ENCODE measurements around the gene PIP5K1C. TPM values are rescaled to one million over a fixed set of nuclear protein-coding genes. Genes with fewer than 3 reads are reported as not detected.
"Not testable (repeated sequence)": the region's sequence is repeated elsewhere in the genome, so short reads cannot be mapped to it uniquely, and the experiment has no call there.

PIP5K1C gene
- total RNA-seq, 1 experiment from 2014 or later, result 18.9 TPM

GRCh38 chr19:3661284-3662238 is 38.7 kb downstream of the PIP5K1C start:
- no peak for DNase-seq (ENCODE audit: low spot score)

DNA sequence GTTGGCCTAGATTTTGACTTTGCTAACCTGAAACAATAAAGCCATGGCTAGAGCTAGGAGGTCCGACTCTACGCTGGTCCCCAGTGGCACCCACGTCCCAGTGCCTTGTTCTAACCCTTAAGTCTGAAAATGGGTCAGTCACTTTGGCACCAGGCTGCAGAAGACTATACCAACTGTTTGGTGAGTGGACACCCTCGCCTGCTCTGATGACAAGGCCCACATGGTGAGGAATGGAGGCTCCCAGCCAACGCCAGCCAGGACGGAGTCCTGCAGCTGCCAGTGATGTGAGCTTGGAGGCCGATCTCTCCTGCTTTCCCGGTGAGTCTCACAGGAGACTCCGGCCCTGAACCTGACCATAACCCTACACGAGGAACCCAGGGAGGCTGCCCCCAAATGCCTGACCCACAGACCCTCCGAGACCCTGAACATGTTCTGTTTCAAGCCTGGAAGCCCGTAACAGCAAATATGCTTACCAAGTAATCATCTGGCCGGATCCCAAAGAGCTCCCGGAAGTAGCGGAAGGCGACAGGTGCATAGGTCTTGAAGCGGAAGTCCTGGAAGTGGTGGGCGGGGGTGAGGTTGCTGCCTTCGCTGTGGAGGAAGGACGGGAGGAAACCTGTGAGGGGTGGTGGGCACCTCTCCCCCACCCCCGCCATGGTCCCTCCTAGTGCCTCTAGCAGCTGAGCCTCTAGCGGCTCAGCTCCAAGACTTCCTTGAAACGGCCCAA is 39.6 kb downstream of the PIP5K1C start:
- DNase-seq (ENCODE audit: low spot score), result no peak

- no peak for DNase-seq (ENCODE audit: low spot score)
Measured at GRCh38 chr19:3659746-3660112, 40.5 kb downstream of the PIP5K1C start.

GRCh38 chr19:3658870-3659745 is 41.2 kb downstream of the PIP5K1C start:
- no peak for DNase-seq (ENCODE audit: low spot score)

- no peak for DNase-seq (ENCODE audit: low spot score)
Measured at GRCh38 chr19:3658004-3658869, 42.0 kb downstream of the PIP5K1C start.

- DNase-seq (ENCODE audit: low spot score), result no peak
Measured at GRCh38 chr19:3657395-3657769, 42.9 kb downstream of the PIP5K1C start.

- no peak for DNase-seq (ENCODE audit: low spot score)
Measured at GRCh38 chr19:3656747-3657394, 43.4 kb downstream of the PIP5K1C start.

DNA sequence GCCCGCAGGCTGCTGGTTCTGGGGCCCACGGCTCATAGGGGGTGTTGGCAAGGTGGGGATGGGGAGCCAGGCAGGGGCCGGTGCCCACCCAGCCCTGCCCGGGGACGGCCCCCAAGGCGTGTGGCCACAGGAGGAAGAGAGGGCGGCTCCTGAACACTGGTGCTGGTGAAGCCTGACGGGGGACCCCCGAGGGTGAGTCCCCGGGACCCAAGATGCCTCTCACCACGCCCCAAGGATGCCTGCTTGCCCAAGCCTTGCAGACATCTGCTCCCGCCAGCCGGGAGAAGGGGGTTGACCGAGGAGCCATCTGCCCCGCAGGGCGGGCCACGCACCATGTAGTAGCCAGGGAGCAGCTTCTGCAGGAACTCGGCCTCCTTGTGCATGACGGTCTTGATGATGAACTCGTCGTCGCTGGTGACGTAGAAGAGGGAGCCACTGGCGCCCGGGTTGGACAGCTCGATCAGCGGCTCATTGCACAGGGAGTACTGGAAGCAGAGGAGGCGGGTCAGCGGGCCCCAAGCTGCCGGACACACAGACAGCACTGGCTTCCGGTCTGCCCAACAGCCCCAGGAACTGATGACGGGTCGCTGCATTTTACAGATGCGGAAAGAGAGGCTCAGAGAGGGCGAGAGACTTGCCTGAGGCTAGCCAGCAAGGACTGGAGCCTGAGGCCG is 44.1 kb downstream of the PIP5K1C start:
- DNase-seq (ENCODE audit: low spot score), result peak; percentile 83

- peak; percentile 58 for DNase-seq (ENCODE audit: low spot score)
Measured at GRCh38 chr19:3655402-3656072, 44.7 kb downstream of the PIP5K1C start.

DNA sequence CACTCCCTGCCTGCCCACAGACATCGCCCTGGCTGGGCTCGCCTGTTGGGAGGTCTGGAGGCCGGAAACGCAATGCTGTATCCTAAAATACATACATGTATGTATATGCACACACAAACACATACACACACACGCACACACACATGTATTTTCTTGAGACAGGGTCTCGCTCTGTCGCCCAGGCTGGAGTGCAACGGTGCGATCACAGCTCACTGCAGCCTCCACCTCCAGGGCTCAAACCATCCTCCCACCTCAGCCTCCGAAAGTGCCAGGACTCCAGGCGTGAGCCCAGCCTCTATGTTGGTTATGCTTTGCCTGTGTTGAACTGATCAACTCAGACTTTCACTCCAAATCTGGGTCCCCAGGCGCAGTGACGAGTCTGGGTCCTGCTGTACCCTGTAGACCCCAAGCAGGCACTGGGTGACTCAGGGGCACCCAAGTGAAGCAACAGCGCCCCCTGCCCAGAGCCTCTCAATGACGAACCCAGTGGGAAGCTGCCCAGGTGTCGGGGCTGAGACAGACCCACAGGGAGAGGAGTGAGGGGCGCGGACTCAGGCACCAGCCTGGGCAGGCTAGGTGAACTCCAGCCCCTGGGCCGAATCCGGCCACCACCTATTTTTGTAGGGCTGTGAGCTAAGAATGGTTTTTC is 46.3 kb downstream of the PIP5K1C start:
- DNase-seq (ENCODE audit: low spot score), result no peak

DNA sequence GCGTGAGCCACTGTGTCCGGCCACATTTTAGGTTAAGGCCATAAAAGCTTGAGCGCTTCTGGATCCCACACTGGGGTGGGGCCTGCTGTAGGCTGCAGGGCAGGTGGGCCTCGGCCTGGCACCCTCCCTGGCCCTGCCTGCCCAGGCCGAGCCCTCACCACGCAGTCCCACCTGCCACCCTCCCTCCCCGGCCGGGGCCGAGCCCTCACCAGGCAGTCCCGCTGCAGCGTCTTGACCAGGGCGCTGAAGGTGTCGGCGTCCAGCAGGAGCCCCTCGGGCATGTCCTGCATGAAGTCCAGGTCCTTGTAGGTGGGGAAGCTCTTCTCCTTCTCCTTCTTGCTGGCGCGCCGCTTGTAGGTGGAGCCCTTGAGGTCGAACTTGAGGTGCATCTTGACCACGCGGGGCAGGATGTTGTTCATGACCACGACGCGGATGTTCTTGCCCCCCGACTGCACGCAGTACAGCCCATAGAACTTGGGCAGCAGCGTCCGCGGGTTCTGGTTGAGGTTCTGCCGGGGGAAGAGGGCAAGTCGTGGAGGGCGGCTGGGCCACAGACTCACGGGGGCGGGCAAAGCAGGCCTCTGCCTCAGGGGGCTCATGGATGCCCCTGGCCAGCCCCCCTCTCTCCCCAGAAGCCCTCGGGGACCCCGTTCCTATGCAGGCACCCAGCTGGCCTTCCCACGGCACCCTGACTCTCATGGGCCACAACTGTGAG is 47.0 kb downstream of the PIP5K1C start:
- no peak for DNase-seq (ENCODE audit: low spot score)

DNA sequence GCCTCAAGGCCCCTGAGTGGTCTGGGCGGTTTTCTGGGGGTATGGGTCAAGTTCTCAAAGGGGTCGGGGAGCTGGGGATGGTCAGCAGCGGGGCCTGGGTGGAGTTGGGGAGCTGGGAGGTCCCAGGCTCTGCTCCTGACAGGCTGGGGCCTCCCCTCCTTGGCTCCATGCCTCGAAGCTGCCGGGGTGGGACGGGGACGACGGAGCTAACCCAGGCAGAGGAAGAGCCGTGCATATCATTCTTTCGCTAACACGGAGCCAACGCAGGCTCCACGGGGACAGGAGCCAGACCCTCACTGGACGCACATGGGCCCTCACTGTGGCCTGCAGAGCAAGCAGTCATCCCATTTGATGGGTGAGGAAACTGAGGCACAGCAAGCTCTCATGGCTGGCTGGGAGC is 47.8 kb downstream of the PIP5K1C start:
- DNase-seq (ENCODE audit: low spot score), result no peak

DNA sequence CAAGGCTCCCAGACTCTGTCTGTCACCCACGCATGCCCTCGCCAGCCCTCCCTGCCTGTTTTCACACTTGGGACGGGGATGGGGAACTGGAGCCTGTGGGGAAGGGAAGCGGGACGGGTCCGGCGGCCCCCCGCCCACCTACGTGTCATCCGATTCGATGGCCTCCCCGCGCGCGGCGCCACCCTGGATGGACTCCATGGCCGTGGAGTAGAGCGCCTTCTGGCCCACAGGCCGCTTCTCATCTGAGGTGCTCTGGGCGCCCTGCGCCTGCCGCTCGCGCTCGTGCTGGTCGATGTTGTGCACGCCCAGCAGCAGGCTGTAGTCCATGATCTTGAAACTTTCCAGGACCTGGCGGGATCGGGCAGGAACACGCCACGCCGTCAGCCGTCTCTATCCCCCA is 48.6 kb downstream of the PIP5K1C start:
- no peak for DNase-seq (ENCODE audit: low spot score)

- DNase-seq (ENCODE audit: low spot score), result no peak
Measured at GRCh38 chr19:3649888-3650287, 50.4 kb downstream of the PIP5K1C start.

DNA sequence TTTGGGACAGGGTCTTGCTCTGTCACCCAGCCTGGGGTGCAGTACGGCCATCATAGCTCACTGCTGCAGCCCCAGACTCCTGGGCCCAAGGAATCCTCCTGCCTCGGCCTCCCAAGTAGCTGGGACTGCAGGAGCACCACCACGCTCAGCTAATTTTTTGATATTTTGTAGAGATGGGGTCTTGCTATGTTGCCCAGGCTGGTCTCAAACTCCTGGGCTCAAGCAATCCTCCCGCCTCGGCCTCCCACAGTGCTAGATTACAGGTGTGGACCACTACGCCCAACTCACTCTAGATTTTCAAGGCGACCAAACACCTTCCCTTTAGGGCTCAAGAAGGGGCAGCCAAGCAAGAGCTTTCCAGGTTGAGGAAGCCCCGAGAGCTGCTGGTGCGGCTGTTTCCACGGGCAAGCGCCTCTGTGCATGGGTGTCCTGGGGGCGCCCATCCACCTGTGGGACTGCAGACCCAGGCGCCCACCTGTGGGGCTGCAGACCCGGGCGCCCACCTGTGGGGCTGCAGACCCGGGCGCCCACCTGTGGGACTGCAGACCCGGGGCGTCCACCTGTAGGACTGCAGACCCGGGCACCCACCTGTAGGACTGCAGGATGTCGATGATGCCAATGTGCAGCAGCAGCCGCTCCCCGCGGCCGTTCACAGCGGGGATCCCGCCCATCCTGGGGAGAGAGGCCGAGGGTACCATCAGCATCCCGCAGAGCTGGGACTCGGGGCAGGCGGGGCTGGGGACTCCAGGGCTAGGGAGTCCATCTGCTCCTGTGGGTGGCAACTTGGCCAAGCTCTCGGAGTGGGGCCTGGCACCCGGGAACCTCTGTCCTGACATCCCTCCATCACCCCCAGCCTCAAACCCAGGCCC is 52.0 kb downstream of the PIP5K1C start:
- no peak for DNase-seq (ENCODE audit: low spot score)

- DNase-seq (ENCODE audit: low spot score), result not testable (repeated sequence)
Measured at GRCh38 chr19:3647102-3647501, 53.2 kb downstream of the PIP5K1C start.

All from HT-29 (cell line).